ENCODE data around the gene IGSF10. TPM values are rescaled to one million over a fixed set of nuclear protein-coding genes. Genes with fewer than 3 reads are reported as not detected.

The IGSF10 gene
- total and polyA plus RNA-seq, 2 donors, result 9.8 to 23.2 TPM

DNA sequence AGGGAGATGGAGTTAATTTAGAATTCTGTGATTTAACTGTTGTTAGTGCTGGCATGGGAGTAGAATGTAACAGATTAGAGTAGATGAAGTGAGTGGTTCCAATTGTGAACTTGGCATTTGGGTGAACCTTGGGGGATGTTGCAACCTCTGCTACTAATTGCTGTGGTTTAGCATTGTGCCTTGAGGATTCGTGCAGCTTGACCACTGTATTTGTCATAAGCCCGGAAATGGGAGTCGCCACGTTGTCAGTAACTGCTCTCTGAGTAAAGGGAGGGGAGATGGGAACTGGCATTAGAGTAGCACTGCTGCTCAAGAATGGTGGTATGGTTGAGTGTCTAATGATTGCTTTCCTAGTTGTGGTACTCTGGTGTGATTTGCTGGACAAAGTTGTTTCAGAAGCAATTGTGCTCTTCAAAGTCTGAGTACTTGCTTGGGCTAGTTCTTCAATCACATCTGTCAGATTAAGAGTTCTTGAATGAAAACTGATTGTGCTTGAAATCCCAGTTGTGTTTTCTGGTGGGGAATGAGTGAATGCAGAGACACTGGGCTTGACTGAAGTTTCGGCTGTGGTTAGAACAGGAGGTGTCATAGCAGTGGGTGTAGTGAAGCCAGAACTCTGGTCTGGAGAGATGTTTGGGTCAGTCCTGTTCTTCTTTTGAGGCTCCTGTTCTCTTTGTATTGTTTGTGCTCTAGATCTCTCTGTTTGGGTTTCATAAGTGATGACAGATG, 15.4 kb downstream of the IGSF10 start:
- Histone ChIP-seq H3K36me3 (ENCODE audit: insufficient read depth) (no peaks in the 10 kb centered on the region), H3K4me3 (ENCODE audit: low read depth, low read length) (no peak overlapping the region), H3K27ac (ENCODE audit: low read depth) (no peak overlapping the region), H3K4me1 (ENCODE audit: insufficient read depth) (no peaks in the 10 kb centered on the region)
- 87% methylated on average over 5 of the region's 5 CpGs for WGBS
- DNase-seq (ENCODE audit: extremely low spot score), result no peak

DNA sequence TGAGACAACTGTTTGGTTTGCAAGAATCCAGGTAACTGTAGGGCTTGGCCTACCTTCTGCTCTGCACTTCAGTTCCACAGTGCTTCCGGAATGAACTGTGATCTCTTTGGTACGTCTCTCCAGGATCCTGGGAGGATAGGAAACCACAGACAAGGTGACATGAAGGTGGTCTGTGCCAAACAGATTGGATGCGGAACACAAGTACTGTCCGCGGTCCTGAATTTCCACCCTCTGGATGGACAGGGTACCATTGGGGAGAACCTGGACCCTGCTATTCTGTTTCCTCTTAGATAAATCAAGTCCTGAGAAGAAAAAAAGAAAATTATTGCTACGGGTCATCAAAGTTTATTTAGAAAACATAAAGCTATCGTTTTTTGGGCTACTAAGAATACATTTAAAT, 17.3 kb downstream of the IGSF10 start:
- no peak for DNase-seq (ENCODE audit: extremely low spot score)
- WGBS, result 85% methylated on average over 7 of the region's 7 CpGs
- H3K4me3 ChIP-seq (ENCODE audit: low read depth, low read length), result no peak overlapping the region
- no peaks in the 10 kb centered on the region for H3K36me3 ChIP-seq (ENCODE audit: insufficient read depth)
- no peaks in the 10 kb centered on the region for H3K4me1 ChIP-seq (ENCODE audit: insufficient read depth)
- no peak overlapping the region for H3K27ac ChIP-seq (ENCODE audit: low read depth)

GRCh38 chr3:151440940-151441339, 19.9 kb downstream of the IGSF10 start:
- H3K4me1 ChIP-seq (ENCODE audit: insufficient read depth), result no peaks in the 10 kb centered on the region
- no peak overlapping the region for H3K4me3 ChIP-seq (ENCODE audit: low read depth, low read length)
- H3K36me3 ChIP-seq (ENCODE audit: insufficient read depth), result no peaks in the 10 kb centered on the region
- DNase-seq (ENCODE audit: extremely low spot score), result no peak
- 97% methylated on average over 1 of the region's 1 CpG for WGBS
- no peak overlapping the region for H3K27ac ChIP-seq (ENCODE audit: low read depth)

GRCh38 chr3:151439652-151440125, 21.2 kb downstream of the IGSF10 start:
- Histone ChIP-seq H3K36me3 (ENCODE audit: insufficient read depth) (no peaks in the 10 kb centered on the region), H3K4me1 (ENCODE audit: insufficient read depth) (no peaks in the 10 kb centered on the region), H3K27ac (ENCODE audit: low read depth) (no peak overlapping the region), H3K4me3 (ENCODE audit: low read depth, low read length) (no peak overlapping the region)
- WGBS, result 37% methylated on average over 3 of the region's 3 CpGs
- peak; percentile 18 for DNase-seq (ENCODE audit: extremely low spot score)

GRCh38 chr3:151437906-151438305, 23.0 kb downstream of the IGSF10 start:
- DNase-seq (ENCODE audit: extremely low spot score), result no peak
- 95% methylated on average over 6 of the region's 6 CpGs for WGBS

DNA sequence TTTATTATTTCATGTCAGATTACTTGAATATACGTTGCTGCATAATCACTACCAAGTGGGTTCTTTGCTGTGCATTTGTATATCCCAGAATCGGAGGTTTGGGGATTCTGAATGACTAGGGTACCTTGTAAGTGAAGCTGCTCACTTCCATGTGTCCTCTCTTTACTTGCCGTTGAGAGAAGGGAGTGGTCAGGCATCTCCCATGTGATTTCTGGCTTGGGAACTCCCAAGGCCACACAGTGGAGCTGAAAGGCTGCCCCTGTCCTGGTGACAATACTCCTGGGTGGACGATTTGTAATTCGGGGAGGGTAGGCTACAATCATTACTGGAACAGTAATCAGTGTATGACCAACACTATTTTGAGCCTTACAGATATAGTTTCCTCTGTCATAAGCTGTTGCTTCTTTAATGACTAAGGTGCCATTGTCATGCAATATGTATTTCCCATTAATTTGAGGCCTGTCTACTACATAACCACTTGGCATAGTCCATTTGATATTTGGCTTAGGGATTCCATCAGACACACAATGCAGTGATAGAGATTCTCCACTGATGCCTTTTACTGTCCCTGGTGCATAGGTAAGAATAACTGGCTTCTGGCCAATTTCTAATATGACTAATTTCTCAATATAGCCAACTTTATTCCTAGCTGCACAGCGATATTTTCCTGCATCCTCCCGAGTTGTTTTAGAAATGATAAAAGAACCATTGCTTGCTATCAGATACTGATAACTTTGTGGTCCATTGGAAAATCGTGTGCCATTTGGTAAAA, 24.0 kb downstream of the IGSF10 start:
- Histone ChIP-seq H3K36me3 (ENCODE audit: insufficient read depth) (no peaks in the 10 kb centered on the region), H3K4me3 (ENCODE audit: low read depth, low read length) (no peak overlapping the region), H3K4me1 (ENCODE audit: insufficient read depth) (no peaks in the 10 kb centered on the region), H3K27ac (ENCODE audit: low read depth) (no peak overlapping the region)
- no peak for DNase-seq (ENCODE audit: extremely low spot score)
- 79% methylated on average over 8 of the region's 8 CpGs for WGBS

More at GRCh38 chr3:151437906-151438305, 23.0 kb downstream of the IGSF10 start:
- no peak overlapping the region for H3K27ac ChIP-seq (ENCODE audit: low read depth)
- no peaks in the 10 kb centered on the region for H3K4me1 ChIP-seq (ENCODE audit: insufficient read depth)
- H3K4me3 ChIP-seq (ENCODE audit: low read depth, low read length), result no peak overlapping the region
- H3K36me3 ChIP-seq (ENCODE audit: insufficient read depth), result no peaks in the 10 kb centered on the region

- H3K36me3 ChIP-seq (ENCODE audit: insufficient read depth), result no peaks in the 10 kb centered on the region
- no peak for DNase-seq (ENCODE audit: extremely low spot score)
- no peak overlapping the region for H3K27ac ChIP-seq (ENCODE audit: low read depth)
- H3K4me1 ChIP-seq (ENCODE audit: insufficient read depth), result no peaks in the 10 kb centered on the region
- 47% methylated on average over 1 of the region's 1 CpG for WGBS
- no peak overlapping the region for H3K4me3 ChIP-seq (ENCODE audit: low read depth, low read length)
These were observed 26.5 kb downstream of the IGSF10 start for GRCh38 chr3:151434151-151434890.

DNA sequence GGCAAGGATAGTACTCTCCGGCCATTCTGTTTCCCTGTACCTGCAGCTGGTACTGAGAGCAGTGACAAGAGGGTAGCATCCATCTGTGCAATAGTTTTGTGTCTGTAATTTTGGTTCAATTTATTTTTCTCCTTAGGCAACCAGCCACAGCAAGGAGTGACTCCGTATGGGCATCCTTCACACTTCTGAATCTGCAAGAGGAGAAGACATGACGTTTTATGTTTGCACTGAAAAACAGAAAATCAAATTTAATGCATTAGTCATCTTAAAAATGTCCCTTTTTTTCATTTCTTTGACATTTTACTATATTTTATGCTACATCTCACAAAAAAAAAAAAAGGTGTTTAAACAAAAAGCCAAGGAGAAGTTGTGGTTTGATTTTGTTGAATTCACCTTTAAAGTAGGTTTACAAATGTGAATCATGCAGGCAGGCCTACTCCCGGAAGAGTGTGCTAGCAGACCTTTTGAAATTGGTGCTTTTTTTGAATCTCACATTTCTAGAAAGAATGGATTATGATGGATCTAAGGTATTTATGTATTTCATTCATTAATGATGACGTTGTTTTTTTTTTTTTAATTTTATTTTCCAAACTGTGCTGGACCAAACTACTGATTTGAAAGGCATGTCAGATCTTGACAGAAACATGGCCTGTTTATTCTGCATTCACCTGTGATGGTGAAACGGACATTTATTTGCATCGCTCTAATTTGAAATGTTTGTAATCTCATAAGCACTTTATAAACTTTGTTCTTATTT, 28.1 kb downstream of the IGSF10 start:
- H3K36me3 ChIP-seq (ENCODE audit: insufficient read depth), result no peaks in the 10 kb centered on the region
- H3K4me1 ChIP-seq (ENCODE audit: insufficient read depth), result no peaks in the 10 kb centered on the region
- no peak for DNase-seq (ENCODE audit: extremely low spot score)
- no peak overlapping the region for H3K27ac ChIP-seq (ENCODE audit: low read depth)
- WGBS, result 88% methylated on average over 7 of the region's 7 CpGs
- H3K4me3 ChIP-seq (ENCODE audit: low read depth, low read length), result no peak overlapping the region

DNA sequence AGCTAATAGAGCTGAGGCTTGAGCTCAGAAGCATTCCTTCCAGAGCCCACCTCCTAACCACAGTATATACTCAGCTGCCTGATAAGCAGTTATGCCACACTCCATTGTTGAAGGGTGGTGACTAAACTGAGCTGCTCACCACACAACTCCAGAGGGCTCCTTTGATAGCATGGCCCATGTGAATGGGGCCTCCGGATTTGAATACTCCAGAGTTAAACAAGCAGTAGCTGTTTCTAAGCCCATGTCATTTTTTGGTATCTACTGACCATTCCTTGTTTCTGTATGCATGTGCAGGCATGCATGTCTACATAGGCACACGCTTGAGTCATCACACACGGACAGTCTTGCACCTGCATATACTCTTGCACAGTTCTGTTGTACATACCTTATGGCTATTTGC, 28.9 kb downstream of the IGSF10 start:
- Histone ChIP-seq H3K36me3 (ENCODE audit: insufficient read depth) (no peaks in the 10 kb centered on the region), H3K4me1 (ENCODE audit: insufficient read depth) (no peaks in the 10 kb centered on the region), H3K27ac (ENCODE audit: low read depth) (no peak overlapping the region), H3K4me3 (ENCODE audit: low read depth, low read length) (no peak overlapping the region)
- 88% methylated on average over 3 of the region's 3 CpGs for WGBS
- no peak for DNase-seq (ENCODE audit: extremely low spot score)

DNA sequence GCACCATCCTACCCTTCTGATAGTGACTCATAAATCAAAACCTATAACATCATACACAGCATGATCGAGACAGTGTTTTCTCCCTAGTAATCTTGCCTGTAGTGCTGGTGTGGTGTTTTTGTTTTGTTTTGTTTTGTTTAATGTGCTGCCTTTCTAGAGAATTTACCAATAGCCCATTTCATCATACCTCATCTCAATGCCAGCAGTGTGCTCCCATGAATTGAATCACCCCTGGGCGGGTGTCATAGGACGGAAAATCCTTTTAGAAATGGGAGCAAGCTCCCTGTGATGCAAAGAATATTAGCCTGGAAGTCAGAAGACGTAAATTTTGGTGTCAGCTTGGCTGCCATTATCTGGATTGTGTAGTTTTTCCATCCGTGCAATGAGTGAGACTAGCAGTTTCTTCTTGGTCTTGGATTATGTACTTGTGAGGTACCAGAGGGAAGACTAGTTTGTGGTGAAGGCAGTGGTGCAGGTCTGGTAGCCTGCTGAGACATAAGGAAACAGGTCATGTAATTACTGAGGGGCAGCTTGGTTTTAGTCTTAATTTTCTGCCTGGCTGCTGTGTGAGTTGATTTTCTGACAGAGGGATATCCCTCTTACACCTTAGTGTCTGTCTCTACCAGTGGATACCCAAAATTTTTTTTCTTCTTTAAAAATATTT, 29.9 kb downstream of the IGSF10 start:
- DNase-seq (ENCODE audit: extremely low spot score), result no peak
- Histone ChIP-seq H3K4me1 (ENCODE audit: insufficient read depth) (no peaks in the 10 kb centered on the region), H3K27ac (ENCODE audit: low read depth) (no peak overlapping the region), H3K4me3 (ENCODE audit: low read depth, low read length) (no peak overlapping the region), H3K36me3 (ENCODE audit: insufficient read depth) (no peaks in the 10 kb centered on the region)
- WGBS, result 88% methylated on average over 5 of the region's 5 CpGs

- 89% methylated on average over 2 of the region's 2 CpGs for WGBS
- no peak for DNase-seq (ENCODE audit: extremely low spot score)
- H3K36me3 ChIP-seq (ENCODE audit: insufficient read depth), result no peaks in the 10 kb centered on the region
- no peak overlapping the region for H3K4me3 ChIP-seq (ENCODE audit: low read depth, low read length)
- H3K4me1 ChIP-seq (ENCODE audit: insufficient read depth), result no peaks in the 10 kb centered on the region
- H3K27ac ChIP-seq (ENCODE audit: low read depth), result no peak overlapping the region
These were observed 32.5 kb downstream of the IGSF10 start for GRCh38 chr3:151428386-151428785.

DNA sequence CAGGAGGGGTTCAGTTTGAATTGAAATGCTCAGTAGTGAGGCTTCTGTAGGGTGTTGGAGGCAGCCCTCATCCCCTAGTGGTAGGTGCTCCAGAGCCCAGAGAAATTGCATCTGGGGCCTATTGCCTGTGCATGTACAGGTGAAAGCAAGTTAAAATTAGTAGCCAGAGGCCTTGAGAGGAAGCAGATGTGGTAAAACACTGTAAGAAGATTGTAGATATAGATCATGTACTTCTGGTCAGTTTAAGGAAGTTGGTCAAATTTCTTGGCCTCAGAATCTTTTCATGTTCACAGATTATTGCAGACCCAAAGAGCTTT, 34.6 kb downstream of the IGSF10 start:
- no peak overlapping the region for H3K27ac ChIP-seq (ENCODE audit: low read depth)
- DNase-seq (ENCODE audit: extremely low spot score), result no peak
- no peaks in the 10 kb centered on the region for H3K4me1 ChIP-seq (ENCODE audit: insufficient read depth)
- H3K36me3 ChIP-seq (ENCODE audit: insufficient read depth), result no peaks in the 10 kb centered on the region
- no peak overlapping the region for H3K4me3 ChIP-seq (ENCODE audit: low read depth, low read length)

Data from urinary bladder (tissue), 4 donors.